ENCODE measurements around the gene P4HTM.

GRCh38 chr3:48982686-48983085 lies 7.4 kb upstream of the P4HTM start:
- TF ChIP-seq CTCF (conservative IDR thresholded peaks at IDR 0.05; ENCODE audit: low read length): no peak
- TF ChIP-seq EZH2phosphoT487 (IDR thresholded peaks at IDR 0.05; ENCODE audit: borderline replicate concordance): no peak
